ENCODE data around the gene DGKB.

- TF ChIP-seq POLR2A (IDR thresholded peaks at IDR 0.05) (no peak), CTCF (IDR thresholded peaks at IDR 0.05 in 4 of 5, conservative IDR thresholded peaks at IDR 0.05 in 1 of 5) (no peak)
Observed at GRCh38 chr7:14892961-14893360, 9.6 kb downstream of the DGKB start.
